GM12872 (cell line): ENCODE results near the gene SCOC.

Experiments
- CTCF ChIP-seq: IDR thresholded peaks from 3 replicates; pipeline ENCODE4 v1.5.1; 2011; ENCODE audit warnings: low read depth, mild to moderate bottlenecking, low read length, moderate library complexity; ENCODE audit not compliant: insufficient read depth

SCOC gene

GRCh38 chr4:140363051-140363450 lies 10.4 kb upstream of the SCOC start:
- TF ChIP-seq CTCF: no peak

DNA sequence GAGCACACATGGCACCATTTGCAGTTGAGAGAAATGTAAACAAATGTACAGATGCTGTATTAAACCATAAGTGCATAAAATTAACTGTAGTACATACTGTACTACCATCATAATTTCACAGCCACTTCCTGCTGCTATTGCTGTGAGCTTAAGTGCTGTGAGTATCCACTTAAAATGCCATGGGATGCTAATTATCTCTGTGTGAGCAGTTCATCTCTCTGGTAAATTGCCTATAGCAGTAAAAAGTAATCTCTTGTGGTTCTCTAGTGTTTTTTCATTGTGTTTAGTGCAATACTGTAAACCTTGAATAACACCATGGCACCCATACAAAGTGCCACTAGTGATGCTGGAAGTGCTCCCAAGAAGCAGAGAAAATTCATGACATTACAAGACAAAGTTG lies 9.9 kb upstream of the SCOC start:
- no peak for TF ChIP-seq CTCF

DNA sequence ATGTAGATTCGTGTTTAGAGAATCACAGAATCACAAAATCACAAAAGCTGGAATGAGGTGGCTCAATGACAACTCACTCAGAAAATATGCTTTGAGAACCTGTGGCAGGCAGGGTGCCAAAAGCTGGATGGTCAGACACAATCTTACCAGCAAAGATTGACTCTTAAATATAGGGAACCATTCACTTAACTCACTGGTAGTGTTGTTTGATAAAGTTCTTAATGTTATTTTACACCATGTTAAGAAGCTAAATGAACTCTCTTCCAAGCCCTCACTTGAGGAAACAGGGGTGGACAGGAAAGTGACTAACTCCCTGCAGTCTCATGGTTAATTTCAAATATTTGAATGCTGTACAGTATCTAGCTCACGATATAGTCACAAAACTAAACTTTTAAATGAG lies 5.7 kb upstream of the SCOC start:
- TF ChIP-seq CTCF: no peak

GRCh38 chr4:140368686-140369085 lies 4.8 kb upstream of the SCOC start:
- TF ChIP-seq CTCF: no peak

GRCh38 chr4:140372751-140373327 lies 607 bp upstream of the SCOC start:
- TF ChIP-seq CTCF: peak; percentile 18; the same call in 1 of the 3 replicates

- TF ChIP-seq CTCF: no peak
These were observed 658 bp downstream of the SCOC start for GRCh38 chr4:140374130-140374477.

DNA sequence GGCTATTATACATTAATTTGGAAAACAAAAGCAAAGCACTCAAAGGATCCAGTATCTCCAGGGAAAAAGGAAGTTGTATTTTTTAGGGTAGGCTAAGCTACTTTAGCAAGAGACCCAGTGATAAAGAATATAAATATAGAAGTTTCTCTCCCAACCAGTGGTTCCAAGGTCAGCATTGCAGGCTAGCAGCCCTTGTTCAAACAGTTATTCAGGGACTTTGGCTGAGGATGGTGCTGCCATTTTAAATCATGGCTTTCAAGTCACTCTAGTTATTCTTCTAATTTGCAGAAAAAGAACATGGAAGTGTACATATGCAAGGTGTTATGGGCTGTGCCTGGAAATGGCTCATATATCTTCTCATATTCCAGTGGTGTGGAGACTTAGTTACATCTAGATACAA lies 9.3 kb downstream of the SCOC start:
- TF ChIP-seq CTCF: no peak
